Measurements from ENCODE around the gene RPS19BP1.

DNA sequence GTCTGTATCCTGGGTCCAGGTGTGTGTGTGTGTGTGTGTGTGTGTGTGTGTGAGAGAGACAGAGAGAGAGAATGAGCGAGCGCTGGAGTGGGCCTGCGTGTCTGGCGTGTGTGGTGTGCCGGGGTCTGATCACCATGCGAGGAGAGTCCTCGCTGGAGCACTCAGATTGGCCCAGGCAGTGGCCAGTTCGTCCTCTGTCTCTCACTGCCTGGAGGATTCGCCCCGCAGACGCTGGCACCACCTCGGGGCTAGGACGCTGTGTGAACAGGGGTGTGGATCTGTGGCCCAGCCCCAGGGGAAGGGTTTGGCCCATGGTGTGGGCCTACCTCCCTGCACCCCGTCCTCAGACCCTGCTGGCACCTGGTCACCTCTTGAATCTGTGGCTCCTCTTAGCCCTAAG lies 26.4 kb upstream of the RPS19BP1 start:
- TF ChIP-seq, protein P1, sequence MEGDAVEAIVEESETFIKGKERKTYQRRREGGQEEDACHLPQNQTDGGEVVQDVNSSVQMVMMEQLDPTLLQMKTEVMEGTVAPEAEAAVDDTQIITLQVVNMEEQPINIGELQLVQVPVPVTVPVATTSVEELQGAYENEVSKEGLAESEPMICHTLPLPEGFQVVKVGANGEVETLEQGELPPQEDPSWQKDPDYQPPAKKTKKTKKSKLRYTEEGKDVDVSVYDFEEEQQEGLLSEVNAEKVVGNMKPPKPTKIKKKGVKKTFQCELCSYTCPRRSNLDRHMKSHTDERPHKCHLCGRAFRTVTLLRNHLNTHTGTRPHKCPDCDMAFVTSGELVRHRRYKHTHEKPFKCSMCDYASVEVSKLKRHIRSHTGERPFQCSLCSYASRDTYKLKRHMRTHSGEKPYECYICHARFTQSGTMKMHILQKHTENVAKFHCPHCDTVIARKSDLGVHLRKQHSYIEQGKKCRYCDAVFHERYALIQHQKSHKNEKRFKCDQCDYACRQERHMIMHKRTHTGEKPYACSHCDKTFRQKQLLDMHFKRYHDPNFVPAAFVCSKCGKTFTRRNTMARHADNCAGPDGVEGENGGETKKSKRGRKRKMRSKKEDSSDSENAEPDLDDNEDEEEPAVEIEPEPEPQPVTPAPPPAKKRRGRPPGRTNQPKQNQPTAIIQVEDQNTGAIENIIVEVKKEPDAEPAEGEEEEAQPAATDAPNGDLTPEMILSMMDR (IDR thresholded peaks at IDR 0.05): no peak
- no peak for TF ChIP-seq POLR2A (IDR thresholded peaks at IDR 0.05)
- no peak for TF ChIP-seq POLR2AphosphoS5 (IDR thresholded peaks at IDR 0.05)
